CD14-positive monocyte (primary cell): ENCODE results near the gene GPC6. TPM values are rescaled to one million over a fixed set of nuclear protein-coding genes. Genes with fewer than 3 reads are reported as not detected.

Source experiments
- DNase-seq, 3 donors: peaks; one replicate each; pipeline ENCODE4 v3.0.0-alpha.2; 2011 to 2022
- H2AFZ ChIP-seq: 2 replicates; pipeline ENCODE4 v1.6.0; 2012; ENCODE audit warnings: mild to moderate bottlenecking, low read depth, low read length, inconsistent platforms; ENCODE audit not compliant: insufficient read depth, poor library complexity, severe bottlenecking
- H3K27ac ChIP-seq, 2 donors: 1 replicate in 1 of 2; 2 replicates in 1 of 2; pipeline ENCODE4 v1.5.1; 2012 to 2013; ENCODE audit warnings: low read length in 2 of 2, control low read depth in 1 of 2, inconsistent platforms in 1 of 2, low read depth in 1 of 2, mild to moderate bottlenecking in 1 of 2
- H3K27me3 ChIP-seq, 2 donors: one replicate each; pipeline versions ENCODE4 v1.6.0 to v1.6.1; 2011 to 2013; ENCODE audit warnings: low read length in 2 of 2; ENCODE audit not compliant: control insufficient read depth in 2 of 2, insufficient read depth in 2 of 2
- H3K36me3 ChIP-seq, 2 donors: replicated peaks in 1 of 2; 1 replicate in 1 of 2; 2 replicates in 1 of 2; pipeline versions ENCODE4 v1.5.1 to v1.6.1; 2012 to 2013; ENCODE audit warnings: low read length in 2 of 2, control low read depth in 1 of 2, inconsistent platforms in 1 of 2, mild to moderate bottlenecking in 1 of 2; ENCODE audit not compliant: insufficient read depth in 2 of 2, control insufficient read depth in 1 of 2
- H3K4me1 ChIP-seq, 2 donors: 1 replicate in 1 of 2; 2 replicates in 1 of 2; pipeline versions ENCODE4 v1.5.1 to v1.6.1; 2012 to 2013; ENCODE audit warnings: low read length in 2 of 2, control low read depth in 1 of 2, inconsistent platforms in 1 of 2, mild to moderate bottlenecking in 1 of 2, moderate library complexity in 1 of 2; ENCODE audit not compliant: insufficient read depth in 2 of 2, control insufficient read depth in 1 of 2
- H3K4me2 ChIP-seq: replicated peaks from 2 replicates; pipeline ENCODE3; 2012; ENCODE audit warnings: low read length, moderate library complexity, mild to moderate bottlenecking; ENCODE audit not compliant: poor library complexity, severe bottlenecking; ENCODE audit errors: extremely low read depth
- H3K4me3 ChIP-seq, 3 experiments: fragments of 200-600 bp in 1 of 3; sonication (generic) in 1 of 3; replicated peaks in 1 of 3; 1 replicate in 2 of 3; 2 replicates in 1 of 3; pipeline ENCODE4 v1.5.1; 2011 to 2013; ENCODE audit warnings: low read length in 3 of 3, mild to moderate bottlenecking in 3 of 3, control low read depth in 2 of 3, low read depth in 2 of 3, inconsistent platforms in 1 of 3, moderate library complexity in 1 of 3
- H3K79me2 ChIP-seq: 2 replicates; pipeline ENCODE4 v1.6.0; 2012; ENCODE audit warnings: mild to moderate bottlenecking, control low read depth, inconsistent platforms, low read length, moderate library complexity; ENCODE audit not compliant: insufficient read depth
- H3K9ac ChIP-seq: 2 replicates; pipeline ENCODE4 v1.6.0; 2017; ENCODE audit warnings: low read length, mild to moderate bottlenecking; ENCODE audit not compliant: insufficient read depth, poor library complexity, severe bottlenecking
- H3K9me3 ChIP-seq, 2 donors: replicated peaks in 1 of 2; 1 replicate in 1 of 2; 2 replicates in 1 of 2; pipeline versions ENCODE4 v1.5.1 to v1.6.1; 2012 to 2013; ENCODE audit warnings: low read length in 2 of 2, control low read depth in 1 of 2; ENCODE audit not compliant: control insufficient read depth in 1 of 2, insufficient read depth in 1 of 2
- H4K20me1 ChIP-seq: 2 replicates; pipeline ENCODE4 v1.6.0; 2012; ENCODE audit warnings: mild to moderate bottlenecking, low read length, control low read depth, moderate library complexity; ENCODE audit not compliant: insufficient read depth
- H3K27ac Mint-ChIP-seq, 7 donors: one replicate each; pipeline ENCODE4 v1.8.0; 2020; ENCODE audit warnings: mild to moderate bottlenecking in 7 of 7, mixed read lengths in 7 of 7, moderate library complexity in 6 of 7, inconsistent platforms in 2 of 7
- H3K27me3 Mint-ChIP-seq, 3 donors: one replicate each; pipeline ENCODE4 v1.8.0; 2021 to 2022; ENCODE audit warnings: low read depth in 3 of 3, mild to moderate bottlenecking in 3 of 3, mixed read lengths in 3 of 3, moderate library complexity in 3 of 3, inconsistent platforms in 1 of 3
- H3K36me3 Mint-ChIP-seq, 2 donors: one replicate each; pipeline ENCODE4 v1.8.0; 2020; ENCODE audit warnings: mixed read lengths in 2 of 2, inconsistent platforms in 1 of 2, mild to moderate bottlenecking in 1 of 2
- H3K4me1 Mint-ChIP-seq: one replicate; pipeline ENCODE4 v1.8.0; 2020; ENCODE audit warnings: mild to moderate bottlenecking, mixed read lengths
- H3K4me3 Mint-ChIP-seq, 2 donors: one replicate each; pipeline ENCODE4 v1.8.0; 2020; ENCODE audit warnings: mild to moderate bottlenecking in 2 of 2, mixed read lengths in 2 of 2, moderate library complexity in 1 of 2
- H3K9me3 Mint-ChIP-seq, 7 donors: one replicate each; pipeline ENCODE4 v1.8.0; 2020 to 2022; ENCODE audit warnings: mixed read lengths in 7 of 7, mild to moderate bottlenecking in 6 of 7, moderate library complexity in 6 of 7, inconsistent platforms in 2 of 7
- CTCF ChIP-seq: fragments of 200-600 bp; IDR thresholded peaks from one replicate; pipeline ENCODE4 v1.8.0; 2022; ENCODE audit warnings: antibody characterized with exemption, mild to moderate bottlenecking
- WGBS: methylation state at CpG from one replicate; pipeline ENCODE4 v1.1.5; 2013; ENCODE audit warnings: missing lambda C conversion rate; ENCODE audit not compliant: insufficient coverage; 5-methylcytosine and 5-hydroxymethylcytosine counted together
- intact Hi-C, 2 donors: fragments of 100-400 bp; cut with micrococcal nuclease; formaldehyde crosslinking; loops; one replicate each; pipeline versions ENCODE4 v1.15.0 to v1.15.1; 2023
- polyA plus RNA-seq, 3 donors: library from polyadenylated mRNA; depleted of rRNA in 1 of 3; unstranded in 2 of 3; stranded (reverse) in 1 of 3; fragments of 300-500 nt in 2 of 3; fragments of >200 nt in 1 of 3; fragmentation: Illumina TruSeq in 2 of 3; gene quantifications; 1 replicate in 2 of 3; 2 replicates in 1 of 3; pipeline ENCODE4 v1.2.3, GENCODE V29; 2012 to 2021

GPC6 gene
- polyA plus RNA-seq, 3 donors, result not detected

DNA sequence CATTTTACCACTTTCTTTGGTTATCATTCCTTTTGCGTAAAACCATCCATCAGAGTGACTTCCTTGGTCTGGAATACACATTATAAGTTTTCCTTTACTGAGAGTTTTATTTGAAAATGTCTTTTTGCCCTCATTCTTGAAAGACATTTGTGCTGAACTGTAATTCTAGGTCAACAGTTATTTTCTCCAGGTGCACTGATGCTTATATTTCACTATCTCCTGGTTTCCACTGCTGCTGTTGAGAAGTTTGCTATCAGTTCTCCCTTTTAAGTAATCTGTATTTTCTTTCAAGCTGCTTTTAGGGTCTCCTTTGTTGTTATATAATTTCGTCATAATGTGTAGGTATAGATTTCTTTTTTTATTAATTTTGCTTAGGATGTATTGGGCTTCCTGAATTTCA lies 1092.9 kb downstream of the GPC6 start:
- TF ChIP-seq CTCF, result no peak
- Histone ChIP-seq H3K27me3 (no peaks in the 10 kb centered on the region), H3K9ac (no peak overlapping the region), H2AFZ (no peak overlapping the region), H3K27ac (no peak overlapping the region), H3K4me1 (no peaks in the 10 kb centered on the region), H4K20me1 (no peaks in the 10 kb centered on the region), H3K9me3 (no peaks in the 10 kb centered on the region), H3K4me2 (no peak overlapping the region), H3K4me3 (no peak overlapping the region), H3K36me3 (no peaks in the 10 kb centered on the region), H3K79me2 (no peaks in the 10 kb centered on the region)
- no CpG with 5 or more reads among the region's 2 CpGs for WGBS
- intact Hi-C loops, result no loop called here
- H3K27ac Mint-ChIP-seq, result no peak overlapping the region
- peaks cover 4% of the 10 kb centered on the region for H3K4me1 Mint-ChIP-seq
- H3K4me3 Mint-ChIP-seq, result no peak overlapping the region
- H3K27me3 Mint-ChIP-seq, result no peaks in the 10 kb centered on the region
- DNase-seq, result no peak
- no peaks in the 10 kb centered on the region for H3K36me3 Mint-ChIP-seq
- peaks cover 0 to 4% (median 0%) of the 10 kb centered on the region in 7 donors for H3K9me3 Mint-ChIP-seq

DNA sequence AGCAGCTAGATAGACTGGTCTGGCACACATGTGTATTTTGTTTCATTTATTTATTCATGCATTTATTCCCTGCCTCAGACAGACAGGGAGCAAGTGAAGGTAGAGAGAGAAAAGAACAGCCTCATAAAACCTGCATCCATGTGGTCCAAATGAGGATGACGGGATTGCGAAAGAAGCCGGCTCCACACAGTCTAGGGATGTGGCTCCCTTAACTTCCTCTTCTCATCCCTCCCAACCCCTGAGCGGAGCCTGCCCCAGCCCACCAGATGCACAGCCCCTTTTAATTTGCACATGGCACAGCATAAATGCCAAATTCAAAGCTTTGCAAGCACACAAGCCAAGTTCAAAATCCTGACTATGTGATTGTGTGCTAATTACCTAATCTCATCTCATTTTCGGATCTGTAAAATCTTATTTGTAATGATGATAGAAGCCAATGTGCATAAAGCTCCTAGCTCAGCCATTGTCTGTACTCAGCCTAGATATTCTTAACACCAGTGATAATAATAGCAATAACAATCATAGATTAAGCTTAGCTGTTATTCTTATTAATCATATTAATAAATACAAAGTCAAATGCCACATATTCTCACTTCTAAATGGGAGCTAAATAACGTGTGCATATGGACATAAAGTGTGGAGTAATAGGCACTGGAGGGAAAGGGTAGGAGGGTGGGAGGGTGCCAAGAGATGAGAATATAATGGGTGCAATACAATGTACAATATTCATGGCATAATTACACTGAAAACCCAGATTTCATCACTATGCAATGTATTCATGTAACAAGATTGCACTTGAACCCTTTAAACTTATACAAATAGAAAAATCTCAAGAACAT lies 1096.5 kb downstream of the GPC6 start:
- WGBS, result no CpG with 5 or more reads among the region's 6 CpGs
- Histone ChIP-seq H3K9me3 (no peaks in the 10 kb centered on the region), H3K4me2 (no peak overlapping the region), H4K20me1 (no peaks in the 10 kb centered on the region), H3K27me3 (no peaks in the 10 kb centered on the region), H3K4me3 (no peak overlapping the region), H3K9ac (no peak overlapping the region), H3K36me3 (no peaks in the 10 kb centered on the region), H3K27ac (no peak overlapping the region), H3K4me1 (peaks cover 0 to 9% of the 10 kb centered on the region in 2 donors), H2AFZ (no peak overlapping the region), H3K79me2 (no peaks in the 10 kb centered on the region)
- intact Hi-C loops, result no loop called here
- peaks cover 5% of the 10 kb centered on the region for H3K4me1 Mint-ChIP-seq
- peak overlapping the region in 1 of 7 donors; percentile 4 for H3K27ac Mint-ChIP-seq
- peaks cover 0 to 1% (median 0%) of the 10 kb centered on the region in 3 donors for H3K27me3 Mint-ChIP-seq
- H3K4me3 Mint-ChIP-seq, result no peak overlapping the region
- peaks cover 0 to 4% (median 0%) of the 10 kb centered on the region in 7 donors for H3K9me3 Mint-ChIP-seq
- TF ChIP-seq CTCF, result no peak
- DNase-seq, result no peak
- H3K36me3 Mint-ChIP-seq, result no peaks in the 10 kb centered on the region
